Neural cell (in vitro differentiated cells): ENCODE results near the gene ARID1B. TPM values are rescaled to one million over a fixed set of nuclear protein-coding genes. Genes with fewer than 3 reads are reported as not detected.
A peak's percentile ranks its signal among the peaks of the same experiment; 100 is the strongest.

Experiments
- H2AFZ ChIP-seq: fragments of 200-600, 300-800 bp; sonication (generic), shearing (Covaris generic); 2 replicates; pipeline ENCODE4 v1.6.0; 2014; ENCODE audit warnings: low read depth, mild to moderate bottlenecking, antibody characterized with exemption, low read length, moderate library complexity
- H3F3A ChIP-seq: fragments of 200-600 bp; shearing (Covaris generic); 2 replicates; pipeline ENCODE4 v1.6.1; 2016; ENCODE audit warnings: mild to moderate bottlenecking, moderate library complexity, mixed read lengths, antibody characterized with exemption, low read length; ENCODE audit not compliant: insufficient read depth, poor library complexity, severe bottlenecking
- H3K27ac ChIP-seq: fragments of 200-600, 300-800 bp; sonication (generic), shearing (Covaris generic); 2 replicates; pipeline ENCODE4 v1.5.1; 2014; ENCODE audit warnings: mild to moderate bottlenecking, low read length, moderate library complexity
- H3K27me3 ChIP-seq: fragments of 300-800, 200-600 bp; sonication (generic), shearing (Covaris generic); 2 replicates; pipeline ENCODE4 v1.6.0; 2014; ENCODE audit warnings: mild to moderate bottlenecking, low read depth, low read length, moderate library complexity; ENCODE audit not compliant: insufficient read depth
- H3K36me3 ChIP-seq: fragments of 300-800, 200-600 bp; sonication (generic), shearing (Covaris generic); 2 replicates; pipeline ENCODE4 v1.5.1; 2014; ENCODE audit warnings: mild to moderate bottlenecking, antibody characterized with exemption, low read length, moderate library complexity; ENCODE audit not compliant: insufficient read depth
- H3K4me2 ChIP-seq: fragments of 300-800, 200-600 bp; sonication (generic), shearing (Covaris generic); 2 replicates; pipeline ENCODE4 v1.6.0; 2014; ENCODE audit warnings: mild to moderate bottlenecking, low read length
- H3K4me3 ChIP-seq: fragments of 300-800, 200-600 bp; sonication (generic), shearing (Covaris generic); 2 replicates; pipeline ENCODE4 v1.5.1; 2014; ENCODE audit warnings: mild to moderate bottlenecking, low read length, moderate library complexity
- H3K79me2 ChIP-seq: fragments of 200-600 bp; shearing (Covaris generic); replicated peaks from 2 replicates; pipeline ENCODE4 v1.6.0; 2014; ENCODE audit warnings: mild to moderate bottlenecking, low read length, moderate library complexity; ENCODE audit not compliant: insufficient read depth
- H3K9ac ChIP-seq: fragments of 300-800, 200-600 bp; sonication (generic), shearing (Covaris generic); 2 replicates; pipeline ENCODE4 v1.6.1; 2016; ENCODE audit warnings: mild to moderate bottlenecking, low read length, mixed read lengths
- H3K9me2 ChIP-seq: fragments of 200-600 bp; shearing (Covaris generic); 2 replicates; pipeline ENCODE4 v1.6.1; 2016; ENCODE audit warnings: mild to moderate bottlenecking, low read length, mixed read lengths; ENCODE audit not compliant: insufficient read depth
- H3K9me3 ChIP-seq: fragments of 200-600, 300-800 bp; sonication (generic), shearing (Covaris generic); 2 replicates; pipeline ENCODE4 v1.6.1; 2016; ENCODE audit warnings: mild to moderate bottlenecking, mixed run types, low read length, moderate library complexity, mixed read lengths
- H4K20me1 ChIP-seq: fragments of 200-600 bp; shearing (Covaris generic); 2 replicates; pipeline ENCODE4 v1.6.1; 2016; ENCODE audit warnings: mild to moderate bottlenecking, mixed run types; ENCODE audit not compliant: insufficient read depth
- EP300 ChIP-seq: fragments of 450-650 bp; conservative IDR thresholded peaks from 2 replicates; pipeline ENCODE4 v1.6.1; 2014; ENCODE audit warnings: antibody characterized with exemption, mild to moderate bottlenecking, moderate library complexity; ENCODE audit not compliant: poor library complexity, severe bottlenecking
- EZH2 ChIP-seq: fragments of 200-600, 300-800 bp; shearing (Covaris generic), sonication (generic); IDR thresholded peaks from 2 replicates; pipeline ENCODE4 v1.6.1; 2014; ENCODE audit warnings: antibody characterized with exemption, low read length, borderline replicate concordance, mild to moderate bottlenecking; ENCODE audit not compliant: insufficient read depth, poor library complexity, severe bottlenecking
- MXI1 ChIP-seq: fragments of 450-650 bp; conservative IDR thresholded peaks from 2 replicates; pipeline ENCODE4 v1.6.1; 2014; ENCODE audit warnings: antibody characterized with exemption, mild to moderate bottlenecking; ENCODE audit not compliant: poor library complexity, severe bottlenecking
- POLR2AphosphoS5 ChIP-seq: IDR thresholded peaks from 2 replicates; pipeline ENCODE4 v1.6.1; 2012
- RAD21 ChIP-seq: fragments of 450-650 bp; conservative IDR thresholded peaks from 2 replicates; pipeline ENCODE4 v1.6.1; 2014; ENCODE audit warnings: antibody characterized with exemption, mild to moderate bottlenecking, moderate library complexity
- SMC3 ChIP-seq: fragments of 450-650 bp; conservative IDR thresholded peaks from 2 replicates; pipeline ENCODE4 v1.6.1; 2014; ENCODE audit warnings: antibody characterized with exemption, mild to moderate bottlenecking, moderate library complexity; ENCODE audit not compliant: poor library complexity
- TAF1 ChIP-seq: IDR thresholded peaks from 2 replicates; pipeline ENCODE4 v1.6.1; 2012; ENCODE audit warnings: low read depth
- polyA plus RNA-seq: library from polyadenylated mRNA; depleted of rRNA; stranded (reverse); fragments of >200 nt; gene quantifications from 2 replicates; pipeline ENCODE4 v1.2.3, GENCODE V29; 2014
- TF ChIP-seq, protein P1 (sequence below): IDR thresholded peaks from 2 replicates; pipeline ENCODE4 v1.6.1; 2012; ENCODE audit warnings: borderline replicate concordance
- TF ChIP-seq, protein P2 (sequence below): fragments of 450-650 bp; IDR thresholded peaks from 2 replicates; pipeline ENCODE4 v1.5.1; 2014; ENCODE audit warnings: antibody characterized with exemption, mild to moderate bottlenecking, moderate library complexity; ENCODE audit not compliant: poor library complexity, severe bottlenecking

Gene ARID1B
- polyA plus RNA-seq, 1 donor from 2014 or later = 35.0 TPM

DNA sequence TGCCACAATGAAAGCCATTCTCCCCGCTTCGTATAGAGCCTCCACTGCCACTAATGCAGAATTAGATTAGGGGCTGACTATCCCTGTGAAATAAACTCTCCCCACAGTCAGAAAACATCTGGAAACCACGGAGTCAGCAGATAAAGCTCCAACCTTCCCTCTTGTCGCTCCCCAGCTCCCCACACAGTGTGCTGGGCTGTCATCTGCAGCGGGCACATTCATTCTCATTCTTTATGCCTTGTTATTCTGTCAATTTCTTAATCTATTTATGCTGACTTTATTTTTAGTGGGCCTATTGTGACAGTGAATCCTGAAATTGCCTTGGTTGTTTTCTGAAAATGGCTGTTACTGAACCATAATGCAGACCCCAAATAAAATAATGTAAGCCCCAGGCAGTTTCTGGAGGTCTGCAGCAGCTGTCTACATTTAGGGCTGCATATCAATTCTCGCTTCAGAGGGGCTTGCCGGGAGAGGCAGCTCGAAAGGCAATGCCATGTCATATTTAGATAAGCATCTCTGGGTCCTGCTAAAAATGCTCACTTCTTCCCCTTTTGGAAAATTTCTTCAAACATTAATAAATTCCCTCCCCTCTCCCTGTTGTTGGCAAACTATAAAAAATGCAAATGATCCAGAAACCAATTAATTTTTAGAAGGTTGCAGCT, 474.5 kb downstream of the ARID1B start:
- Histone ChIP-seq H3K9me2 (no peaks in the 10 kb centered on the region), H3K27me3 (no peaks in the 10 kb centered on the region), H3K79me2 (no peaks in the 10 kb centered on the region), H3K4me3 (no peak overlapping the region), H3K9ac (no peak overlapping the region), H3F3A (no peaks in the 10 kb centered on the region), H3K27ac (no peak overlapping the region), H3K36me3 (no peaks in the 10 kb centered on the region), H4K20me1 (no peaks in the 10 kb centered on the region), H2AFZ (peak overlapping the region; percentile 7), H3K9me3 (no peaks in the 10 kb centered on the region), H3K4me2 (no peak overlapping the region)
- TF ChIP-seq, protein P1, sequence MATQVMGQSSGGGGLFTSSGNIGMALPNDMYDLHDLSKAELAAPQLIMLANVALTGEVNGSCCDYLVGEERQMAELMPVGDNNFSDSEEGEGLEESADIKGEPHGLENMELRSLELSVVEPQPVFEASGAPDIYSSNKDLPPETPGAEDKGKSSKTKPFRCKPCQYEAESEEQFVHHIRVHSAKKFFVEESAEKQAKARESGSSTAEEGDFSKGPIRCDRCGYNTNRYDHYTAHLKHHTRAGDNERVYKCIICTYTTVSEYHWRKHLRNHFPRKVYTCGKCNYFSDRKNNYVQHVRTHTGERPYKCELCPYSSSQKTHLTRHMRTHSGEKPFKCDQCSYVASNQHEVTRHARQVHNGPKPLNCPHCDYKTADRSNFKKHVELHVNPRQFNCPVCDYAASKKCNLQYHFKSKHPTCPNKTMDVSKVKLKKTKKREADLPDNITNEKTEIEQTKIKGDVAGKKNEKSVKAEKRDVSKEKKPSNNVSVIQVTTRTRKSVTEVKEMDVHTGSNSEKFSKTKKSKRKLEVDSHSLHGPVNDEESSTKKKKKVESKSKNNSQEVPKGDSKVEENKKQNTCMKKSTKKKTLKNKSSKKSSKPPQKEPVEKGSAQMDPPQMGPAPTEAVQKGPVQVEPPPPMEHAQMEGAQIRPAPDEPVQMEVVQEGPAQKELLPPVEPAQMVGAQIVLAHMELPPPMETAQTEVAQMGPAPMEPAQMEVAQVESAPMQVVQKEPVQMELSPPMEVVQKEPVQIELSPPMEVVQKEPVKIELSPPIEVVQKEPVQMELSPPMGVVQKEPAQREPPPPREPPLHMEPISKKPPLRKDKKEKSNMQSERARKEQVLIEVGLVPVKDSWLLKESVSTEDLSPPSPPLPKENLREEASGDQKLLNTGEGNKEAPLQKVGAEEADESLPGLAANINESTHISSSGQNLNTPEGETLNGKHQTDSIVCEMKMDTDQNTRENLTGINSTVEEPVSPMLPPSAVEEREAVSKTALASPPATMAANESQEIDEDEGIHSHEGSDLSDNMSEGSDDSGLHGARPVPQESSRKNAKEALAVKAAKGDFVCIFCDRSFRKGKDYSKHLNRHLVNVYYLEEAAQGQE = no peak
- TF ChIP-seq EZH2 = no peak
- TF ChIP-seq EP300 = no peak
- TF ChIP-seq, protein P2, sequence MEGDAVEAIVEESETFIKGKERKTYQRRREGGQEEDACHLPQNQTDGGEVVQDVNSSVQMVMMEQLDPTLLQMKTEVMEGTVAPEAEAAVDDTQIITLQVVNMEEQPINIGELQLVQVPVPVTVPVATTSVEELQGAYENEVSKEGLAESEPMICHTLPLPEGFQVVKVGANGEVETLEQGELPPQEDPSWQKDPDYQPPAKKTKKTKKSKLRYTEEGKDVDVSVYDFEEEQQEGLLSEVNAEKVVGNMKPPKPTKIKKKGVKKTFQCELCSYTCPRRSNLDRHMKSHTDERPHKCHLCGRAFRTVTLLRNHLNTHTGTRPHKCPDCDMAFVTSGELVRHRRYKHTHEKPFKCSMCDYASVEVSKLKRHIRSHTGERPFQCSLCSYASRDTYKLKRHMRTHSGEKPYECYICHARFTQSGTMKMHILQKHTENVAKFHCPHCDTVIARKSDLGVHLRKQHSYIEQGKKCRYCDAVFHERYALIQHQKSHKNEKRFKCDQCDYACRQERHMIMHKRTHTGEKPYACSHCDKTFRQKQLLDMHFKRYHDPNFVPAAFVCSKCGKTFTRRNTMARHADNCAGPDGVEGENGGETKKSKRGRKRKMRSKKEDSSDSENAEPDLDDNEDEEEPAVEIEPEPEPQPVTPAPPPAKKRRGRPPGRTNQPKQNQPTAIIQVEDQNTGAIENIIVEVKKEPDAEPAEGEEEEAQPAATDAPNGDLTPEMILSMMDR = no peak
- no peak for TF ChIP-seq TAF1
- no peak for TF ChIP-seq SMC3
- no peak for TF ChIP-seq RAD21
- no peak for TF ChIP-seq MXI1
- TF ChIP-seq POLR2AphosphoS5 = no peak

DNA sequence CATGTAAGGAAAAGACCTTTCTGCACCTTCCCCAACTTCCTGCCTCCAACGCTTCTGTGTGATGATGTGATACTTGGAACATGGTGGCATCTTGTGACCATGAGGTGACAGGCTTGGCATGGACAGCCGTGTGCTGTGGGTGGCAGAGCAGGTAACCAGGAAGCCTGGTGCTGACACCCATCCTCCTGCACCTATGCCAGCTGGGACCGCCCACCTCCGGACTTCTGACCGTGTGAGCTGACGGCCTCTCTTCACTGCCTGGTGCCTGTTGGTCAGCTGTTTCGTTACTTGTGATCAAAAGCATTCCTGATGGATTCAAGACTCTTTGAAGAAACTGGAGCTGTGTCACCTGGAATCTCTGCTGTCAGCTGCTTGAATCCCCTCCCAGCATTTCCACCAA, 475.8 kb downstream of the ARID1B start:
- H4K20me1 ChIP-seq = no peaks in the 10 kb centered on the region
- no peaks in the 10 kb centered on the region for H3K36me3 ChIP-seq
- no peaks in the 10 kb centered on the region for H3K27me3 ChIP-seq
- no peaks in the 10 kb centered on the region for H3K9me2 ChIP-seq
- H3K79me2 ChIP-seq = no peaks in the 10 kb centered on the region
- TF ChIP-seq POLR2AphosphoS5 = no peak
- no peak overlapping the region for H2AFZ ChIP-seq
- no peak overlapping the region for H3K9ac ChIP-seq
- H3K4me3 ChIP-seq = no peak overlapping the region
- H3K9me3 ChIP-seq = no peaks in the 10 kb centered on the region
- H3F3A ChIP-seq = no peaks in the 10 kb centered on the region
- no peak overlapping the region for H3K4me2 ChIP-seq
- no peak overlapping the region for H3K27ac ChIP-seq
